ENCODE data around the gene MBP. TPM values are rescaled to one million over a fixed set of nuclear protein-coding genes. Genes with fewer than 3 reads are reported as not detected.

Gene MBP
- total RNA-seq, 1 experiment from 2014 or later, result 88.8 TPM

DNA sequence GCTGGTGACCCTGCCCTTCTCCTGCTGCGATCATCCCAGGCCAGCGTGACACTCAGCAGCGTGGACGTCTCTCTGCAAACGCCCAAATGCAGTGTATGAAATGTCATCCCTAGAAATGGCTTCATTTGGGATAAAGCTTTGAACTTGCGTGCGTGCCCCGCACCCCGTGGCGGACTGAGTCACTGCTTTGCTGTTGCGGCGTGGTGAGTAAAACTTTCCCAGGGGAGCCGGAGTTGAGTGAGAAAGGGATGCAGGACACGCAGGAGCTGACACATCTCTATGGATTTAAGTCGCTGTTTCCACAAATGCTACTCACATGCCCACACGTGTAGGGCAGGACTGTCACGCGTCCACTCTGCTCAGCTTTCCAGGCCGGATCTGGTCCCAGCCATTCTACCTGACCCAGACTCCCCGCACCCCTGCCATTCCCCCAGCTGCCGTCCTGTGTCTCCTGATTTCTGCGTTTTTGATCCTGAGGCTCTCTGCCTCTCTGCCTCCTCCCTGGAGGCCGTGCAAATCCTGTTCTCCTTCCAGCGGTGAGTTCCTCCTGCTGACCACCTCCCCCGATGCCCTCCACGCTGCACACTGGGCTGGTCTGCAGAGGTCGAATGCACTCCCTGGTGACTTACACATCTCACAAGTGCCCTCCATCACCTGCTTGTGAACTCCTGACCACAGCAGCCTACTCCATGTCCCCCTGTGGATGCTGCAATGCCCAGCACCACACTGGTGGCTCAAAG is 88.9 kb downstream of the MBP start:
- TF ChIP-seq, protein P1, sequence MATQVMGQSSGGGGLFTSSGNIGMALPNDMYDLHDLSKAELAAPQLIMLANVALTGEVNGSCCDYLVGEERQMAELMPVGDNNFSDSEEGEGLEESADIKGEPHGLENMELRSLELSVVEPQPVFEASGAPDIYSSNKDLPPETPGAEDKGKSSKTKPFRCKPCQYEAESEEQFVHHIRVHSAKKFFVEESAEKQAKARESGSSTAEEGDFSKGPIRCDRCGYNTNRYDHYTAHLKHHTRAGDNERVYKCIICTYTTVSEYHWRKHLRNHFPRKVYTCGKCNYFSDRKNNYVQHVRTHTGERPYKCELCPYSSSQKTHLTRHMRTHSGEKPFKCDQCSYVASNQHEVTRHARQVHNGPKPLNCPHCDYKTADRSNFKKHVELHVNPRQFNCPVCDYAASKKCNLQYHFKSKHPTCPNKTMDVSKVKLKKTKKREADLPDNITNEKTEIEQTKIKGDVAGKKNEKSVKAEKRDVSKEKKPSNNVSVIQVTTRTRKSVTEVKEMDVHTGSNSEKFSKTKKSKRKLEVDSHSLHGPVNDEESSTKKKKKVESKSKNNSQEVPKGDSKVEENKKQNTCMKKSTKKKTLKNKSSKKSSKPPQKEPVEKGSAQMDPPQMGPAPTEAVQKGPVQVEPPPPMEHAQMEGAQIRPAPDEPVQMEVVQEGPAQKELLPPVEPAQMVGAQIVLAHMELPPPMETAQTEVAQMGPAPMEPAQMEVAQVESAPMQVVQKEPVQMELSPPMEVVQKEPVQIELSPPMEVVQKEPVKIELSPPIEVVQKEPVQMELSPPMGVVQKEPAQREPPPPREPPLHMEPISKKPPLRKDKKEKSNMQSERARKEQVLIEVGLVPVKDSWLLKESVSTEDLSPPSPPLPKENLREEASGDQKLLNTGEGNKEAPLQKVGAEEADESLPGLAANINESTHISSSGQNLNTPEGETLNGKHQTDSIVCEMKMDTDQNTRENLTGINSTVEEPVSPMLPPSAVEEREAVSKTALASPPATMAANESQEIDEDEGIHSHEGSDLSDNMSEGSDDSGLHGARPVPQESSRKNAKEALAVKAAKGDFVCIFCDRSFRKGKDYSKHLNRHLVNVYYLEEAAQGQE (IDR thresholded peaks at IDR 0.05; ENCODE audit: insufficient read depth in 1 of 2, low read depth in 2 of 2, low read length in 1 of 2), result no peak
- TF ChIP-seq, protein P2, sequence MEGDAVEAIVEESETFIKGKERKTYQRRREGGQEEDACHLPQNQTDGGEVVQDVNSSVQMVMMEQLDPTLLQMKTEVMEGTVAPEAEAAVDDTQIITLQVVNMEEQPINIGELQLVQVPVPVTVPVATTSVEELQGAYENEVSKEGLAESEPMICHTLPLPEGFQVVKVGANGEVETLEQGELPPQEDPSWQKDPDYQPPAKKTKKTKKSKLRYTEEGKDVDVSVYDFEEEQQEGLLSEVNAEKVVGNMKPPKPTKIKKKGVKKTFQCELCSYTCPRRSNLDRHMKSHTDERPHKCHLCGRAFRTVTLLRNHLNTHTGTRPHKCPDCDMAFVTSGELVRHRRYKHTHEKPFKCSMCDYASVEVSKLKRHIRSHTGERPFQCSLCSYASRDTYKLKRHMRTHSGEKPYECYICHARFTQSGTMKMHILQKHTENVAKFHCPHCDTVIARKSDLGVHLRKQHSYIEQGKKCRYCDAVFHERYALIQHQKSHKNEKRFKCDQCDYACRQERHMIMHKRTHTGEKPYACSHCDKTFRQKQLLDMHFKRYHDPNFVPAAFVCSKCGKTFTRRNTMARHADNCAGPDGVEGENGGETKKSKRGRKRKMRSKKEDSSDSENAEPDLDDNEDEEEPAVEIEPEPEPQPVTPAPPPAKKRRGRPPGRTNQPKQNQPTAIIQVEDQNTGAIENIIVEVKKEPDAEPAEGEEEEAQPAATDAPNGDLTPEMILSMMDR (IDR thresholded peaks at IDR 0.05), result no peak
- TF ChIP-seq POLR2AphosphoS5 (IDR thresholded peaks at IDR 0.05; ENCODE audit: low read depth, low read length), result no peak
- no peak for TF ChIP-seq SIN3A (IDR thresholded peaks at IDR 0.05; ENCODE audit: borderline replicate concordance, insufficient read depth, low read depth, low read length)
- no peak for TF ChIP-seq TCF7L2 (IDR thresholded peaks at IDR 0.05; ENCODE audit: low read depth, low read length)
- ChIA-PET CTCF (interaction anchor here (0.8 kb wide), 1 partner anchor 121 kb away, joined by 5 read pairs; no protein-coding TSS in a partner anchor), POLR2A (no interaction called here)
- H3K27ac ChIP-seq (ENCODE audit: low read length), result no peak overlapping the region
- intact Hi-C loops (cut with micrococcal nuclease; ENCODE audit: unreplicated experiment), result no loop called here
- H3K4me3 ChIP-seq (ENCODE audit: low read depth in 2 of 2, low read length in 2 of 2), result no peak overlapping the region
- no peaks in the 10 kb centered on the region for H3K36me3 ChIP-seq (ENCODE audit: control insufficient read depth, insufficient read depth, low read length)
- in situ Hi-C loops (cut with HindIII; ENCODE audit: low pct_unique_long_range_greater_than_20kb, low sequenced_read_pairs), result no loop called here
- H3K27me3 ChIP-seq (ENCODE audit: control insufficient read depth, insufficient read depth, low read length), result no peaks in the 10 kb centered on the region
- no peaks in the 10 kb centered on the region for H3K9me3 ChIP-seq (ENCODE audit: control insufficient read depth, insufficient read depth, low read depth, low read length)
- BruUV-seq (replicated peaks), result no TSS peak
- DNase-seq (ENCODE audit: low read depth, low spot score) (no peak), ATAC-seq (peak; percentile 50)
- peaks cover 16% of the 10 kb centered on the region; the same call in 1 of the 2 replicates for H3K4me1 ChIP-seq (ENCODE audit: control insufficient read depth, insufficient read depth, low read length)

GRCh38 chr18:77042583-77042982 is 90.0 kb downstream of the MBP start:
- TF ChIP-seq, protein P2 (IDR thresholded peaks at IDR 0.05), result no peak
- no peak for TF ChIP-seq SIN3A (IDR thresholded peaks at IDR 0.05; ENCODE audit: borderline replicate concordance, insufficient read depth, low read depth, low read length)
- TF ChIP-seq, protein P1 (IDR thresholded peaks at IDR 0.05; ENCODE audit: insufficient read depth in 1 of 2, low read depth in 2 of 2, low read length in 1 of 2), result no peak
- no peak for TF ChIP-seq POLR2AphosphoS5 (IDR thresholded peaks at IDR 0.05; ENCODE audit: low read depth, low read length)
- TF ChIP-seq TCF7L2 (IDR thresholded peaks at IDR 0.05; ENCODE audit: low read depth, low read length), result no peak
- no peaks in the 10 kb centered on the region for H3K36me3 ChIP-seq (ENCODE audit: control insufficient read depth, insufficient read depth, low read length)
- POLR2A ChIA-PET, result no interaction called here
- intact Hi-C loops (cut with micrococcal nuclease; ENCODE audit: unreplicated experiment), result no loop called here
- no TSS peak for BruUV-seq (replicated peaks)
- no peaks in the 10 kb centered on the region for H3K9me3 ChIP-seq (ENCODE audit: control insufficient read depth, insufficient read depth, low read depth, low read length)
- peak overlapping the region; percentile 19; the same call in 1 of the 2 replicates for H3K27ac ChIP-seq (ENCODE audit: low read length)
- CTCF ChIA-PET, result no interaction called here
- ATAC-seq (no peak), DNase-seq (ENCODE audit: low read depth, low spot score) (no peak)
- no peaks in the 10 kb centered on the region for H3K27me3 ChIP-seq (ENCODE audit: control insufficient read depth, insufficient read depth, low read length)
- H3K4me1 ChIP-seq (ENCODE audit: control insufficient read depth, insufficient read depth, low read length), result peaks cover 16% of the 10 kb centered on the region; the same call in 1 of the 2 replicates
- H3K4me3 ChIP-seq (ENCODE audit: low read depth in 2 of 2, low read length in 2 of 2), result no peak overlapping the region
- in situ Hi-C loops (cut with HindIII; ENCODE audit: low pct_unique_long_range_greater_than_20kb, low sequenced_read_pairs), result no loop called here
